HepG2 (cell line): ENCODE results near the gene ZNF106. TPM values are rescaled to one million over a fixed set of nuclear protein-coding genes. Genes with fewer than 3 reads are reported as not detected.

ENCODE experiments used
- DR1 ChIP-seq: sonication (generic); formaldehyde crosslinking; IDR thresholded peaks from 2 replicates; pipeline ENCODE4 v1.8.0; 2021; ENCODE audit warnings: mild to moderate bottlenecking, missing genetic modification reagents, inconsistent platforms
- FIP1L1 ChIP-seq: fragments of 200-400 bp; formaldehyde crosslinking; IDR thresholded peaks from 2 replicates; pipeline ENCODE4 v1.6.1; 2018; ENCODE audit warnings: low read depth, mild to moderate bottlenecking, low read length, moderate library complexity, borderline replicate concordance; ENCODE audit not compliant: insufficient read depth
- HHEX ChIP-seq: IDR thresholded peaks from 2 replicates; pipeline ENCODE4 v1.6.1; 2016; ENCODE audit warnings: control low read depth
- KLF9 ChIP-seq: IDR thresholded peaks from 2 replicates; pipeline ENCODE4 v1.6.1; 2016; ENCODE audit warnings: low read depth
- PAX8 ChIP-seq: sonication (generic); formaldehyde crosslinking; IDR thresholded peaks from 2 replicates; pipeline ENCODE4 v1.8.0; 2022; ENCODE audit warnings: mild to moderate bottlenecking, missing genetic modification reagents, borderline replicate concordance
- STAT5B ChIP-seq: sonication (generic); formaldehyde crosslinking; IDR thresholded peaks from 2 replicates; pipeline ENCODE4 v1.4.0; 2020; ENCODE audit warnings: missing genetic modification reagents
- ZBTB20 ChIP-seq: sonication (generic); formaldehyde crosslinking; IDR thresholded peaks from 2 replicates; pipeline ENCODE4 v1.8.1; 2023; ENCODE audit warnings: missing genetic modification reagents, low read depth, mild to moderate bottlenecking, borderline replicate concordance
- ZNF251 ChIP-seq: sonication (generic); formaldehyde crosslinking; IDR thresholded peaks from 2 replicates; pipeline ENCODE4 v1.9.0; 2021; ENCODE audit warnings: mild to moderate bottlenecking, missing genetic modification reagents
- ZSCAN12 ChIP-seq: sonication (generic); formaldehyde crosslinking; IDR thresholded peaks from 2 replicates; pipeline ENCODE4 v1.9.0; 2021; ENCODE audit warnings: mild to moderate bottlenecking, missing genetic modification reagents
- polyA plus RNA-seq, 8 experiments: library from polyadenylated mRNA; depleted of rRNA in 3 of 8; stranded (reverse) in 7 of 8; unstranded in 1 of 8; fragments of >200 nt; fragmentation: Illumina TruSeq in 4 of 8; extraction: Trizol in 4 of 8; gene quantifications; 2 replicates each; pipeline versions ENCODE4 v1.2.1 to v1.2.3, GENCODE V29; 2011 to 2016; ENCODE audit warnings: low read depth in 4 of 8, missing spikeins in 1 of 8, mixed read lengths in 1 of 8; ENCODE audit not compliant: insufficient read depth in 1 of 8
- total RNA-seq, 5 experiments: library from RNA; depleted of rRNA; stranded (reverse); fragments of >200 nt; fragmentation: Illumina TruSeq; extraction: Trizol; gene quantifications; 2 replicates each; pipeline ENCODE4 v1.2.3, GENCODE V29; 2016; ENCODE audit warnings: low read depth in 1 of 5
- TF ChIP-seq, protein P1 (sequence below): sonication (generic); formaldehyde crosslinking; IDR thresholded peaks from 2 replicates; pipeline ENCODE4 v1.4.0; 2020; ENCODE audit warnings: low read depth, mild to moderate bottlenecking, missing genetic modification reagents
- TF ChIP-seq, protein P2 (sequence below): sonication (generic); formaldehyde crosslinking; IDR thresholded peaks from 2 replicates; pipeline ENCODE4 v1.8.1; 2022; ENCODE audit warnings: low read depth, mild to moderate bottlenecking, missing genetic modification reagents
- TF ChIP-seq, protein P3 (sequence below): IDR thresholded peaks from 2 replicates; pipeline ENCODE4 v1.6.1; 2018; ENCODE audit warnings: missing genetic modification reagents
- TF ChIP-seq, protein P4 (sequence below): sonication (generic); formaldehyde crosslinking; IDR thresholded peaks from 2 replicates; pipeline ENCODE4 v1.8.0; 2022; ENCODE audit warnings: mild to moderate bottlenecking, missing genetic modification reagents; ENCODE audit not compliant: insufficient replicate concordance
- TF ChIP-seq, protein P5 (sequence below): sonication (generic); formaldehyde crosslinking; IDR thresholded peaks from 2 replicates; pipeline ENCODE4 v1.5.1; 2020; ENCODE audit warnings: mild to moderate bottlenecking, missing genetic modification reagents

Gene ZNF106
- total and polyA plus RNA-seq, 2 of the 13 experiments (the other 11 are each of a cell fraction or from before 2014, with no cell fraction given), result 12.5 to 35.1 TPM

DNA sequence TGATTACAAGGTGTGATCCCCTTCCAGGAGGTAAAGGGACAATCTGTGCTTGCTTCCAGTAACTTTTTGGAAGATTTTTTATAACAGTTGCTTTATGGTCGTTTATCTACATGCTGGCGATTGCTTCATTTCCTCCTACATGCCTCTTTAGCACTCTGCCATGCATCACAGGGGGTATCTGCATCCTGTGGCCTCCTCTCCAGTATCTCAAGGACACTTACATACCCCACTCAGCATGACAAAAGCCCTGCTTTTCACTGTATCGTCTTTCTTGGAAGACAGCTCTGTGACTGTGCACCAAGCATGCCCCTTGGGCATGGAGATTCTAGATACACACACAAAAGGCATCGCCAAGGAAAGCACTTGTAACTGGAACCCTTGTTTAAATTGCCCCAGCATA lies 106.3 kb downstream of the ZNF106 start (continued):
- TF ChIP-seq ZBTB20 (CRISPR knock-in tag) (no peak), STAT5B (CRISPR knock-in tag) (no peak), ZSCAN12 (no peak), PAX8 (no peak), ZNF251 (CRISPR knock-in tag) (no peak), HHEX (CRISPR knock-in tag) (no peak), FIP1L1 (no peak), DR1 (CRISPR knock-in tag) (no peak), KLF9 (CRISPR knock-in tag) (no peak)
- TF ChIP-seq, protein P1, sequence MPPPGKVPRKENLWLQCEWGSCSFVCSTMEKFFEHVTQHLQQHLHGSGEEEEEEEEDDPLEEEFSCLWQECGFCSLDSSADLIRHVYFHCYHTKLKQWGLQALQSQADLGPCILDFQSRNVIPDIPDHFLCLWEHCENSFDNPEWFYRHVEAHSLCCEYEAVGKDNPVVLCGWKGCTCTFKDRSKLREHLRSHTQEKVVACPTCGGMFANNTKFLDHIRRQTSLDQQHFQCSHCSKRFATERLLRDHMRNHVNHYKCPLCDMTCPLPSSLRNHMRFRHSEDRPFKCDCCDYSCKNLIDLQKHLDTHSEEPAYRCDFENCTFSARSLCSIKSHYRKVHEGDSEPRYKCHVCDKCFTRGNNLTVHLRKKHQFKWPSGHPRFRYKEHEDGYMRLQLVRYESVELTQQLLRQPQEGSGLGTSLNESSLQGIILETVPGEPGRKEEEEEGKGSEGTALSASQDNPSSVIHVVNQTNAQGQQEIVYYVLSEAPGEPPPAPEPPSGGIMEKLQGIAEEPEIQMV (CRISPR knock-in tag), result no peak
- TF ChIP-seq, protein P2, sequence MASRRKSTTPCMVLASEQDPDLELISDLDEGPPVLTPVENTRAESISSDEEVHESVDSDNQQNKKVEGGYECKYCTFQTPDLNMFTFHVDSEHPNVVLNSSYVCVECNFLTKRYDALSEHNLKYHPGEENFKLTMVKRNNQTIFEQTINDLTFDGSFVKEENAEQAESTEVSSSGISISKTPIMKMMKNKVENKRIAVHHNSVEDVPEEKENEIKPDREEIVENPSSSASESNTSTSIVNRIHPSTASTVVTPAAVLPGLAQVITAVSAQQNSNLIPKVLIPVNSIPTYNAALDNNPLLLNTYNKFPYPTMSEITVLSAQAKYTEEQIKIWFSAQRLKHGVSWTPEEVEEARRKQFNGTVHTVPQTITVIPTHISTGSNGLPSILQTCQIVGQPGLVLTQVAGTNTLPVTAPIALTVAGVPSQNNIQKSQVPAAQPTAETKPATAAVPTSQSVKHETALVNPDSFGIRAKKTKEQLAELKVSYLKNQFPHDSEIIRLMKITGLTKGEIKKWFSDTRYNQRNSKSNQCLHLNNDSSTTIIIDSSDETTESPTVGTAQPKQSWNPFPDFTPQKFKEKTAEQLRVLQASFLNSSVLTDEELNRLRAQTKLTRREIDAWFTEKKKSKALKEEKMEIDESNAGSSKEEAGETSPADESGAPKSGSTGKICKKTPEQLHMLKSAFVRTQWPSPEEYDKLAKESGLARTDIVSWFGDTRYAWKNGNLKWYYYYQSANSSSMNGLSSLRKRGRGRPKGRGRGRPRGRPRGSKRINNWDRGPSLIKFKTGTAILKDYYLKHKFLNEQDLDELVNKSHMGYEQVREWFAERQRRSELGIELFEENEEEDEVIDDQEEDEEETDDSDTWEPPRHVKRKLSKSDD, result no peak
- TF ChIP-seq, protein P3, sequence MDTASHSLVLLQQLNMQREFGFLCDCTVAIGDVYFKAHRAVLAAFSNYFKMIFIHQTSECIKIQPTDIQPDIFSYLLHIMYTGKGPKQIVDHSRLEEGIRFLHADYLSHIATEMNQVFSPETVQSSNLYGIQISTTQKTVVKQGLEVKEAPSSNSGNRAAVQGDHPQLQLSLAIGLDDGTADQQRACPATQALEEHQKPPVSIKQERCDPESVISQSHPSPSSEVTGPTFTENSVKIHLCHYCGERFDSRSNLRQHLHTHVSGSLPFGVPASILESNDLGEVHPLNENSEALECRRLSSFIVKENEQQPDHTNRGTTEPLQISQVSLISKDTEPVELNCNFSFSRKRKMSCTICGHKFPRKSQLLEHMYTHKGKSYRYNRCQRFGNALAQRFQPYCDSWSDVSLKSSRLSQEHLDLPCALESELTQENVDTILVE (CRISPR knock-in tag), result no peak
- TF ChIP-seq, protein P4, sequence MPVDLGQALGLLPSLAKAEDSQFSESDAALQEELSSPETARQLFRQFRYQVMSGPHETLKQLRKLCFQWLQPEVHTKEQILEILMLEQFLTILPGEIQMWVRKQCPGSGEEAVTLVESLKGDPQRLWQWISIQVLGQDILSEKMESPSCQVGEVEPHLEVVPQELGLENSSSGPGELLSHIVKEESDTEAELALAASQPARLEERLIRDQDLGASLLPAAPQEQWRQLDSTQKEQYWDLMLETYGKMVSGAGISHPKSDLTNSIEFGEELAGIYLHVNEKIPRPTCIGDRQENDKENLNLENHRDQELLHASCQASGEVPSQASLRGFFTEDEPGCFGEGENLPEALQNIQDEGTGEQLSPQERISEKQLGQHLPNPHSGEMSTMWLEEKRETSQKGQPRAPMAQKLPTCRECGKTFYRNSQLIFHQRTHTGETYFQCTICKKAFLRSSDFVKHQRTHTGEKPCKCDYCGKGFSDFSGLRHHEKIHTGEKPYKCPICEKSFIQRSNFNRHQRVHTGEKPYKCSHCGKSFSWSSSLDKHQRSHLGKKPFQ (CRISPR knock-in tag), result no peak
- TF ChIP-seq, protein P5, sequence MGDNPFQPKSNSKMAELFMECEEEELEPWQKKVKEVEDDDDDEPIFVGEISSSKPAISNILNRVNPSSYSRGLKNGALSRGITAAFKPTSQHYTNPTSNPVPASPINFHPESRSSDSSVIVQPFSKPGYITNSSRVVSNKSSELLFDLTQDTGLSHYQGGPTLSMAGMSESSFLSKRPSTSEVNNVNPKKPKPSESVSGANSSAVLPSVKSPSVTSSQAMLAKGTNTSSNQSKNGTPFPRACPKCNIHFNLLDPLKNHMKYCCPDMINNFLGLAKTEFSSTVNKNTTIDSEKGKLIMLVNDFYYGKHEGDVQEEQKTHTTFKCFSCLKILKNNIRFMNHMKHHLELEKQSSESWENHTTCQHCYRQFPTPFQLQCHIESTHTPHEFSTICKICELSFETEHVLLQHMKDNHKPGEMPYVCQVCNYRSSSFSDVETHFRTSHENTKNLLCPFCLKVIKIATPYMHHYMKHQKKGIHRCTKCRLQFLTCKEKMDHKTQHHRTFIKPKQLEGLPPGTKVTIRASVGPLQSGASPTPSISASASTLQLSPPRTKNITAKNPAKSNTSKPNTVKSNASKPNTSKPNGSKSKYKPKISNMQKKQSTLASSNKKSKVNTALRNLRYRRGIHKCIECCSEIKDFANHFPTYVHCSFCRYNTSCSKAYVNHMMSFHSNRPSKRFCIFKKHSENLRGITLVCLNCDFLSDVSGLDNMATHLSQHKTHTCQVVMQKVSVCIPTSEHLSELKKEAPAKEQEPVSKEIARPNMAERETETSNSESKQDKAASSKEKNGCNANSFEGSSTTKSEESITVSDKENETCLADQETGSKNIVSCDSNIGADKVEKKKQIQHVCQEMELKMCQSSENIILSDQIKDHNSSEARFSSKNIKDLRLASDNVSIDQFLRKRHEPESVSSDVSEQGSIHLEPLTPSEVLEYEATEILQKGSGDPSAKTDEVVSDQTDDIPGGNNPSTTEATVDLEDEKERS (CRISPR knock-in tag), result no peak
- TF ChIP-seq, all 625 proteins: peak for 0
